CD4-positive, alpha-beta memory T cell (primary cell): ENCODE results near the gene CLEC7A. TPM values are rescaled to one million over a fixed set of nuclear protein-coding genes. Genes with fewer than 3 reads are reported as not detected.

ENCODE experiments used
- CTCF ChIA-PET: fragments of 350-600 bp; sonication (Branson Sonifier 250); formaldehyde crosslinking; loops from one replicate; lab custom pipeline; 2021; ENCODE audit warnings: inconsistent platforms; ENCODE audit not compliant: partially characterized antibody; lab: Charles Lee
- POLR2A ChIA-PET: fragments of 350-600 bp; sonication (Branson Sonifier 250); formaldehyde crosslinking; loops from one replicate; lab custom pipeline; 2021; ENCODE audit not compliant: partially characterized antibody; lab: Charles Lee
- DNase-seq, 5 donors: peaks; one replicate each; pipeline versions ENCODE4 v3.0.0 to v3.0.0-alpha.2; 2020 to 2022; ENCODE audit warnings: mixed read lengths in 1 of 5
- H3K27ac ChIP-seq: one replicate; pipeline ENCODE4 v1.7.0; 2013; ENCODE audit warnings: low read depth, low read length
- H3K27me3 ChIP-seq: 2 replicates; pipeline ENCODE4 v1.7.0; 2013; ENCODE audit warnings: mild to moderate bottlenecking, low read length, moderate library complexity; ENCODE audit not compliant: insufficient read depth
- H3K36me3 ChIP-seq: 2 replicates; pipeline ENCODE4 v1.7.0; 2013; ENCODE audit warnings: mild to moderate bottlenecking, low read length, moderate library complexity; ENCODE audit not compliant: insufficient read depth
- H3K4me1 ChIP-seq: 2 replicates; pipeline ENCODE4 v1.7.0; 2013; ENCODE audit warnings: mild to moderate bottlenecking, low read length, moderate library complexity; ENCODE audit not compliant: insufficient read depth
- H3K4me3 ChIP-seq, 2 donors: one replicate each; pipeline ENCODE4 v1.7.0; 2013; ENCODE audit warnings: low read length in 2 of 2, mild to moderate bottlenecking in 1 of 2
- H3K9me3 ChIP-seq, 2 donors: one replicate each; pipeline ENCODE4 v1.7.0; 2013; ENCODE audit warnings: low read length in 2 of 2, control low read depth in 1 of 2; ENCODE audit not compliant: control insufficient read depth in 1 of 2
- H3K27ac Mint-ChIP-seq, 7 donors: one replicate each; pipeline ENCODE4 v1.8.0; 2020 to 2021; ENCODE audit warnings: mixed read lengths in 7 of 7, mild to moderate bottlenecking in 6 of 7, inconsistent platforms in 3 of 7, moderate library complexity in 3 of 7
- H3K27me3 Mint-ChIP-seq, 2 donors: one replicate each; pipeline ENCODE4 v1.8.0; 2020 to 2021; ENCODE audit warnings: mixed read lengths in 2 of 2
- H3K36me3 Mint-ChIP-seq, 2 donors: one replicate each; pipeline ENCODE4 v1.8.0; 2020 to 2021; ENCODE audit warnings: mixed read lengths in 2 of 2, inconsistent platforms in 1 of 2, mild to moderate bottlenecking in 1 of 2
- H3K4me1 Mint-ChIP-seq, 4 donors: one replicate each; pipeline ENCODE4 v1.8.0; 2020 to 2021; ENCODE audit warnings: mixed read lengths in 4 of 4, mild to moderate bottlenecking in 1 of 4
- H3K4me3 Mint-ChIP-seq, 8 donors: one replicate each; pipeline ENCODE4 v1.8.0; 2020 to 2021; ENCODE audit warnings: mixed read lengths in 8 of 8, mild to moderate bottlenecking in 7 of 8, moderate library complexity in 6 of 8, inconsistent platforms in 3 of 8
- H3K9me3 Mint-ChIP-seq, 8 donors: one replicate each; pipeline ENCODE4 v1.8.0; 2020 to 2021; ENCODE audit warnings: mixed read lengths in 8 of 8, mild to moderate bottlenecking in 5 of 8, inconsistent platforms in 3 of 8, moderate library complexity in 1 of 8
- intact Hi-C: fragments of 100-400 bp; cut with micrococcal nuclease; formaldehyde crosslinking; loops from one replicate; pipeline ENCODE4 v1.15.1; 2023
- polyA plus RNA-seq, 2 donors: library from polyadenylated mRNA; unstranded; fragments of 300-500 nt; fragmentation: Illumina TruSeq; gene quantifications; one replicate each; pipeline ENCODE4 v1.2.3, GENCODE V29; 2021
- total RNA-seq, 2 experiments: library from RNA; stranded (reverse); gene quantifications; one replicate each; pipeline ENCODE4 v1.2.3, GENCODE V29; 2021

The CLEC7A gene
- total and polyA plus RNA-seq, 4 experiments from 2014 or later = 0.46 to 1.3 (median 0.89) TPM; not detected in 1

GRCh38 chr12:10126413-10126812, 3.6 kb downstream of the CLEC7A start:
- peaks cover 0 to 1% of the 10 kb centered on the region in 2 donors for H3K27me3 Mint-ChIP-seq
- no peak overlapping the region for H3K27ac Mint-ChIP-seq
- Histone ChIP-seq H3K9me3 (no peaks in the 10 kb centered on the region), H3K4me1 (peaks cover 10% of the 10 kb centered on the region), H3K27me3 (no peaks in the 10 kb centered on the region), H3K36me3 (no peaks in the 10 kb centered on the region), H3K27ac (no peak overlapping the region), H3K4me3 (no peak overlapping the region)
- peaks cover 6 to 10% (median 9%) of the 10 kb centered on the region in 4 donors for H3K4me1 Mint-ChIP-seq
- H3K9me3 Mint-ChIP-seq = no peaks in the 10 kb centered on the region
- intact Hi-C loops = no loop called here
- DNase-seq = no peak
- ChIA-PET CTCF (no interaction called here), POLR2A (no interaction called here)
- no peaks in the 10 kb centered on the region for H3K36me3 Mint-ChIP-seq
- no peak overlapping the region for H3K4me3 Mint-ChIP-seq

- intact Hi-C loops = no loop called here
- no peaks in the 10 kb centered on the region for H3K9me3 ChIP-seq
- peaks cover 1% of the 10 kb centered on the region in 2 donors for H3K27me3 Mint-ChIP-seq
- ChIA-PET POLR2A (no interaction called here), CTCF (no interaction called here)
- H3K27me3 ChIP-seq = no peaks in the 10 kb centered on the region
- H3K4me1 ChIP-seq = no peaks in the 10 kb centered on the region
- no peak overlapping the region for H3K4me3 Mint-ChIP-seq
- peaks cover 0 to 3% of the 10 kb centered on the region in 2 donors for H3K36me3 Mint-ChIP-seq
- H3K9me3 Mint-ChIP-seq = peaks cover 0 to 4% (median 0%) of the 10 kb centered on the region in 8 donors
- no peak for DNase-seq
- H3K27ac ChIP-seq = no peak overlapping the region
- H3K4me1 Mint-ChIP-seq = no peaks in the 10 kb centered on the region
- H3K36me3 ChIP-seq = no peaks in the 10 kb centered on the region
- no peak overlapping the region for H3K27ac Mint-ChIP-seq
- H3K4me3 ChIP-seq = no peak overlapping the region
Observed at GRCh38 chr12:10122689-10123088, 7.3 kb downstream of the CLEC7A start.

- Histone ChIP-seq H3K4me1 (no peaks in the 10 kb centered on the region), H3K9me3 (no peaks in the 10 kb centered on the region), H3K27ac (no peak overlapping the region), H3K4me3 (no peak overlapping the region), H3K27me3 (no peaks in the 10 kb centered on the region), H3K36me3 (no peaks in the 10 kb centered on the region)
- ChIA-PET POLR2A (no interaction called here), CTCF (no interaction called here)
- intact Hi-C loops = no loop called here
- peaks cover 0 to 3% of the 10 kb centered on the region in 2 donors for H3K36me3 Mint-ChIP-seq
- no peaks in the 10 kb centered on the region for H3K4me1 Mint-ChIP-seq
- DNase-seq = no peak
- peaks cover 0 to 1% of the 10 kb centered on the region in 2 donors for H3K27me3 Mint-ChIP-seq
- H3K4me3 Mint-ChIP-seq = no peak overlapping the region
- H3K27ac Mint-ChIP-seq = peak overlapping the region in 1 of 7 donors; percentile 1
- H3K9me3 Mint-ChIP-seq = peaks cover 0 to 4% (median 0%) of the 10 kb centered on the region in 8 donors
Observed at GRCh38 chr12:10121278-10121677, 8.7 kb downstream of the CLEC7A start.

GRCh38 chr12:10119066-10119465, 10.9 kb downstream of the CLEC7A start:
- Mint-ChIP-seq H3K4me1 (no peaks in the 10 kb centered on the region), H3K4me3 (no peak overlapping the region), H3K9me3 (peaks cover 0 to 4% (median 0%) of the 10 kb centered on the region in 8 donors), H3K36me3 (peaks cover 0 to 3% of the 10 kb centered on the region in 2 donors), H3K27ac (no peak overlapping the region), H3K27me3 (peaks cover 0 to 1% of the 10 kb centered on the region in 2 donors)
- POLR2A ChIA-PET = no interaction called here
- no peak for DNase-seq
- Histone ChIP-seq H3K27me3 (no peaks in the 10 kb centered on the region), H3K27ac (no peak overlapping the region), H3K9me3 (no peaks in the 10 kb centered on the region), H3K36me3 (no peaks in the 10 kb centered on the region), H3K4me1 (no peaks in the 10 kb centered on the region), H3K4me3 (no peak overlapping the region)
- intact Hi-C loops = no loop called here
- CTCF ChIA-PET = interaction anchor here (0.5 kb wide), 1 partner anchor 87 kb away, joined by 3 read pairs; no protein-coding TSS in a partner anchor

- H3K36me3 ChIP-seq = no peaks in the 10 kb centered on the region
- no peaks in the 10 kb centered on the region for H3K4me1 Mint-ChIP-seq
- POLR2A ChIA-PET = no interaction called here
Observed at GRCh38 chr12:10115890-10116289, 14.1 kb downstream of the CLEC7A start.

GRCh38 chr12:10115311-10115710, 14.7 kb downstream of the CLEC7A start:
- Histone ChIP-seq H3K4me1 (no peaks in the 10 kb centered on the region), H3K36me3 (no peaks in the 10 kb centered on the region), H3K4me3 (no peak overlapping the region), H3K27ac (no peak overlapping the region), H3K9me3 (no peaks in the 10 kb centered on the region), H3K27me3 (no peaks in the 10 kb centered on the region)
- ChIA-PET POLR2A (no interaction called here), CTCF (interaction anchor here (1.4 kb wide), 1 partner anchor 38 kb away, joined by 3 read pairs; no protein-coding TSS in a partner anchor)
- Mint-ChIP-seq H3K9me3 (peaks cover 0 to 4% (median 0%) of the 10 kb centered on the region in 8 donors), H3K36me3 (peaks cover 0 to 3% of the 10 kb centered on the region in 2 donors), H3K4me1 (no peaks in the 10 kb centered on the region), H3K27ac (no peak overlapping the region), H3K27me3 (peaks cover 0 to 5% of the 10 kb centered on the region in 2 donors), H3K4me3 (no peak overlapping the region)
- no peak for DNase-seq
- intact Hi-C loops = no loop called here

More at GRCh38 chr12:10115890-10116289, 14.1 kb downstream of the CLEC7A start:
- H3K4me3 ChIP-seq = no peak overlapping the region
- no peaks in the 10 kb centered on the region for H3K9me3 ChIP-seq
- intact Hi-C loops = no loop called here
- Mint-ChIP-seq H3K36me3 (peaks cover 0 to 3% of the 10 kb centered on the region in 2 donors), H3K27me3 (peaks cover 0 to 2% of the 10 kb centered on the region in 2 donors), H3K4me3 (no peak overlapping the region), H3K27ac (no peak overlapping the region), H3K9me3 (peaks cover 0 to 4% (median 0%) of the 10 kb centered on the region in 8 donors)
- H3K27ac ChIP-seq = no peak overlapping the region
- no peak for DNase-seq
- H3K4me1 ChIP-seq = no peaks in the 10 kb centered on the region
- no peaks in the 10 kb centered on the region for H3K27me3 ChIP-seq
- CTCF ChIA-PET = interaction anchor here (1.4 kb wide), 1 partner anchor 38 kb away, joined by 3 read pairs; no protein-coding TSS in a partner anchor

- intact Hi-C loops = no loop called here
- Mint-ChIP-seq H3K9me3 (peaks cover 0 to 2% (median 0%) of the 10 kb centered on the region in 8 donors), H3K4me1 (no peaks in the 10 kb centered on the region), H3K36me3 (no peaks in the 10 kb centered on the region), H3K4me3 (no peak overlapping the region), H3K27me3 (peaks cover 0 to 5% of the 10 kb centered on the region in 2 donors), H3K27ac (no peak overlapping the region)
- H3K27me3 ChIP-seq = no peaks in the 10 kb centered on the region
- H3K4me3 ChIP-seq = no peak overlapping the region
- DNase-seq = no peak
- CTCF ChIA-PET = no interaction called here
- POLR2A ChIA-PET = no interaction called here
- H3K27ac ChIP-seq = no peak overlapping the region
- no peaks in the 10 kb centered on the region for H3K9me3 ChIP-seq
- no peaks in the 10 kb centered on the region for H3K36me3 ChIP-seq
- no peaks in the 10 kb centered on the region for H3K4me1 ChIP-seq
Observed at GRCh38 chr12:10113920-10114319, 16.1 kb downstream of the CLEC7A start.
